Astrocyte (in vitro differentiated cells and primary cell): ENCODE data around the gene RNF26.

ENCODE experiments used
- CTCF ChIP-seq: IDR thresholded peaks from 2 replicates; pipeline ENCODE4 v1.5.1; 2011; ENCODE audit warnings: low read depth, mild to moderate bottlenecking, inconsistent platforms, low read length, moderate library complexity; ENCODE audit not compliant: insufficient read depth
- EZH2 ChIP-seq: IDR thresholded peaks from 2 replicates; pipeline ENCODE4 v1.6.1; 2012; ENCODE audit warnings: mild to moderate bottlenecking, low read length, inconsistent platforms; ENCODE audit not compliant: insufficient read depth

DNA sequence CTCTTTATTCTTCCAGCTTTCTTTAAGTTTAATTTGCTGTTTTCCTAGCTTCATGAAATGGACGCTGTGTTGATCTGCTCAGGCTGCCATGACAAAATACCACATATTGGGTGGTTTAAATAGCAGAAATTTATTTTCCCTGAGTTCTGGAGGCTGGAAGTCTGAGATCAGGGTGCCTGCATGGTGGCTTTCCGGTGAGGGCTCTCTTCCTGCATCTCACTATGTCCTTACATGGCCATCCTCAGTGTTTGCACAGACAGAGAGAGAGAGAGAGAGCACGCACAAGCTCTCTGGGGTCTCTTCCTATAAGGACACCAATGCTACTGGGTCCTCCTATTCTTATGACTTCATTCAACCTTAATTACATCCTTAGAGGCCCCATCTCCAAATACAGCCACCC, 46.1 kb upstream of the RNF26 start:
- TF ChIP-seq CTCF (no peak), EZH2 (no peak)
